ENCODE measurements around the gene TRIP12.

Gene TRIP12

GRCh38 chr2:229873123-229873581 is 48.7 kb downstream of the TRIP12 start:
- H3K9ac ChIP-seq (ENCODE audit: low read length) = no peak overlapping the region
- H3K9me3 ChIP-seq (replicated peaks; ENCODE audit: insufficient read depth, low read length) = no peaks in the 10 kb centered on the region
- no peaks in the 10 kb centered on the region for H4K20me1 ChIP-seq (ENCODE audit: insufficient read depth, low read length)
- TF ChIP-seq CTCF (IDR thresholded peaks at IDR 0.05; ENCODE audit: low read length) (no peak), EZH2 (optimal IDR thresholded peaks at IDR 0.05; ENCODE audit: low read depth, low read length) (no peak), EZH2phosphoT487 (IDR thresholded peaks at IDR 0.05; ENCODE audit: low read length) (no peak)
- H3K27ac ChIP-seq (ENCODE audit: low read length) = peak overlapping the region; percentile 55; the same call in 1 of the 2 replicates
- H3K27me3 ChIP-seq (replicated peaks; ENCODE audit: insufficient read depth, low read length) = no peaks in the 10 kb centered on the region
- H3K4me3 ChIP-seq (ENCODE audit: low read length) = no peak overlapping the region
- DNase-seq = no peak
- no peaks in the 10 kb centered on the region for H3K9me2 ChIP-seq (replicated peaks; ENCODE audit: insufficient read depth, low read length)
- no peaks in the 10 kb centered on the region for H3K36me3 ChIP-seq (replicated peaks; ENCODE audit: insufficient read depth, low read length)
- H2AFZ ChIP-seq (ENCODE audit: low read length) = no peak overlapping the region
- peaks cover 6% of the 10 kb centered on the region for H3F3A ChIP-seq (ENCODE audit: insufficient read depth, low read length)
- peak overlapping the region; percentile 58; the same call in 1 of the 2 replicates for H3K4me2 ChIP-seq (ENCODE audit: low read depth, low read length)
- H3K79me2 ChIP-seq (ENCODE audit: low read length) = peaks cover 53% of the 10 kb centered on the region
- peaks cover 22% of the 10 kb centered on the region for H3K4me1 ChIP-seq (ENCODE audit: low read length)

GRCh38 chr2:229870903-229871656 is 50.7 kb downstream of the TRIP12 start:
- DNase-seq = no peak
- Histone ChIP-seq H3K27me3 (replicated peaks; ENCODE audit: insufficient read depth, low read length) (no peaks in the 10 kb centered on the region), H3K9me3 (replicated peaks; ENCODE audit: insufficient read depth, low read length) (no peaks in the 10 kb centered on the region), H3K4me3 (ENCODE audit: low read length) (no peak overlapping the region), H3K9me2 (replicated peaks; ENCODE audit: insufficient read depth, low read length) (no peaks in the 10 kb centered on the region), H3K4me2 (ENCODE audit: low read depth, low read length) (no peak overlapping the region), H3K4me1 (ENCODE audit: low read length) (peaks cover 22% of the 10 kb centered on the region), H3K27ac (ENCODE audit: low read length) (no peak overlapping the region), H3K79me2 (ENCODE audit: low read length) (peaks cover 57% of the 10 kb centered on the region), H3K9ac (ENCODE audit: low read length) (no peak overlapping the region), H4K20me1 (ENCODE audit: insufficient read depth, low read length) (no peaks in the 10 kb centered on the region), H2AFZ (ENCODE audit: low read length) (no peak overlapping the region), H3K36me3 (replicated peaks; ENCODE audit: insufficient read depth, low read length) (no peaks in the 10 kb centered on the region), H3F3A (ENCODE audit: insufficient read depth, low read length) (peaks cover 6% of the 10 kb centered on the region)
- TF ChIP-seq CTCF (IDR thresholded peaks at IDR 0.05; ENCODE audit: low read length) (no peak), EZH2phosphoT487 (IDR thresholded peaks at IDR 0.05; ENCODE audit: low read length) (no peak), EZH2 (optimal IDR thresholded peaks at IDR 0.05; ENCODE audit: low read depth, low read length) (no peak)

GRCh38 chr2:229869226-229869625 is 52.6 kb downstream of the TRIP12 start:
- no peaks in the 10 kb centered on the region for H3K36me3 ChIP-seq (replicated peaks; ENCODE audit: insufficient read depth, low read length)
- DNase-seq = no peak
- H3K79me2 ChIP-seq (ENCODE audit: low read length) = peaks cover 69% of the 10 kb centered on the region
- peaks cover 6% of the 10 kb centered on the region for H3F3A ChIP-seq (ENCODE audit: insufficient read depth, low read length)
- H3K27ac ChIP-seq (ENCODE audit: low read length) = no peak overlapping the region; the same call in 1 of the 2 replicates
- no peak overlapping the region for H3K4me3 ChIP-seq (ENCODE audit: low read length)
- H3K9me3 ChIP-seq (replicated peaks; ENCODE audit: insufficient read depth, low read length) = no peaks in the 10 kb centered on the region
- no peak overlapping the region for H3K9ac ChIP-seq (ENCODE audit: low read length)
- H3K4me1 ChIP-seq (ENCODE audit: low read length) = peaks cover 22% of the 10 kb centered on the region
- H3K4me2 ChIP-seq (ENCODE audit: low read depth, low read length) = no peak overlapping the region
- H3K27me3 ChIP-seq (replicated peaks; ENCODE audit: insufficient read depth, low read length) = no peaks in the 10 kb centered on the region
- no peak overlapping the region for H2AFZ ChIP-seq (ENCODE audit: low read length)
- TF ChIP-seq EZH2 (optimal IDR thresholded peaks at IDR 0.05; ENCODE audit: low read depth, low read length) = no peak
- no peak for TF ChIP-seq CTCF (IDR thresholded peaks at IDR 0.05; ENCODE audit: low read length)
- no peak for TF ChIP-seq EZH2phosphoT487 (IDR thresholded peaks at IDR 0.05; ENCODE audit: low read length)
- no peaks in the 10 kb centered on the region for H4K20me1 ChIP-seq (ENCODE audit: insufficient read depth, low read length)
- H3K9me2 ChIP-seq (replicated peaks; ENCODE audit: insufficient read depth, low read length) = no peaks in the 10 kb centered on the region

Data from MM.1S (cell line).